PC-3 (cell line): ENCODE results near the gene APOBEC3G. TPM values are rescaled to one million over a fixed set of nuclear protein-coding genes. Genes with fewer than 3 reads are reported as not detected.
A peak's percentile ranks its signal among the peaks of the same experiment; 100 is the strongest.

Source experiments
- ATAC-seq: fragments of 200-7000 bp; cut with Tn5 transposase; 2 replicates; pipeline ENCODE4 v1.9.1; 2020; ENCODE audit warnings: mild to moderate bottlenecking, moderate library complexity
- BruUV-seq: library from RNA; stranded (reverse); fragments of 400-500 nt; replicated peaks from 2 replicates; lab custom pipeline; 2021; lab: Mats Ljungman, UMichigan
- CTCF ChIA-PET: fragments of 300-600 bp; sonication (Branson Sonifier 250); formaldehyde crosslinking; loops from one replicate; lab custom pipeline; 2022; ENCODE audit warnings: antibody characterized with exemption; lab: Charles Lee
- POLR2A ChIA-PET: fragments of 300-600 bp; sonication (Branson Sonifier 250); formaldehyde crosslinking; loops from one replicate; lab custom pipeline; 2022; ENCODE audit warnings: antibody characterized with exemption; ENCODE audit not compliant: unreplicated experiment; lab: Charles Lee
- DNase-seq: peaks from one replicate; pipeline ENCODE4 v3.0.0-alpha.2; 2015
- H2AFZ ChIP-seq: fragments of 300-600 bp; sonication (generic); 2 replicates; pipeline ENCODE4 v1.6.0; 2016; ENCODE audit warnings: antibody characterized with exemption, low read length
- H3F3A ChIP-seq: fragments of 300-600 bp; sonication (generic); one replicate; pipeline ENCODE4 v1.6.0; 2017; ENCODE audit warnings: antibody characterized with exemption, low read length, control low read depth, mild to moderate bottlenecking; ENCODE audit not compliant: unreplicated experiment
- H3K27ac ChIP-seq: fragments of 300-600 bp; sonication (generic); 2 replicates; pipeline ENCODE4 v1.5.1; 2016; ENCODE audit warnings: mild to moderate bottlenecking, low read length
- H3K27me3 ChIP-seq: fragments of 300-600 bp; sonication (generic); 2 replicates; pipeline ENCODE4 v1.6.1; 2016; ENCODE audit warnings: low read length, mixed read lengths
- H3K36me3 ChIP-seq: fragments of 300-600 bp; sonication (generic); 2 replicates; pipeline ENCODE4 v1.6.1; 2016; ENCODE audit warnings: low read depth, mixed run types, low read length, mixed read lengths
- H3K4me1 ChIP-seq: fragments of 300-600 bp; sonication (generic); 2 replicates; pipeline ENCODE4 v1.5.1; 2016; ENCODE audit warnings: low read length; ENCODE audit not compliant: insufficient read depth
- H3K4me2 ChIP-seq: fragments of 300-600 bp; sonication (generic); 2 replicates; pipeline ENCODE4 v1.6.0; 2016; ENCODE audit warnings: low read length
- H3K4me3 ChIP-seq: fragments of 300-600 bp; sonication (generic); 2 replicates; pipeline ENCODE4 v1.5.1; 2016; ENCODE audit warnings: mild to moderate bottlenecking, low read length, mixed read lengths
- H3K79me2 ChIP-seq: fragments of 300-600 bp; sonication (generic); 2 replicates; pipeline ENCODE4 v1.6.1; 2017; ENCODE audit warnings: low read length, mixed read lengths
- H3K9ac ChIP-seq: fragments of 300-600 bp; sonication (generic); 2 replicates; pipeline ENCODE4 v1.6.0; 2016; ENCODE audit warnings: mild to moderate bottlenecking, low read length
- H3K9me2 ChIP-seq: fragments of 300-600 bp; sonication (generic); replicated peaks from 2 replicates; pipeline ENCODE4 v1.6.1; 2016; ENCODE audit warnings: mixed run types, low read length, mixed read lengths
- H3K9me3 ChIP-seq: fragments of 300-600 bp; sonication (generic); 2 replicates; pipeline ENCODE4 v1.6.1; 2016; ENCODE audit warnings: low read length, mixed read lengths
- H4K20me1 ChIP-seq: fragments of 300-600 bp; sonication (generic); 2 replicates; pipeline ENCODE4 v1.6.1; 2016; ENCODE audit warnings: low read length, mixed read lengths
- CTCF ChIP-seq: fragments of 300-600 bp; sonication (generic); conservative IDR thresholded peaks from 2 replicates; pipeline ENCODE4 v1.5.1; 2017; ENCODE audit warnings: antibody characterized with exemption, low read depth, mild to moderate bottlenecking, low read length
- EZH2 ChIP-seq: fragments of 300-600 bp; sonication (generic); IDR thresholded peaks from one replicate; pipeline ENCODE4 v1.6.1; 2017; ENCODE audit warnings: antibody characterized with exemption, mild to moderate bottlenecking, low read length; ENCODE audit not compliant: unreplicated experiment
- EZH2phosphoT487 ChIP-seq: fragments of 300-600 bp; sonication (generic); IDR thresholded peaks from 2 replicates; pipeline ENCODE4 v1.6.1; 2018; ENCODE audit warnings: mild to moderate bottlenecking, antibody characterized with exemption, low read length, borderline replicate concordance
- intact Hi-C: fragments of 100-400 bp; cut with micrococcal nuclease; formaldehyde crosslinking; loops from 2 replicates; pipeline ENCODE4 v1.9.0; 2023
- total RNA-seq: library from RNA; depleted of rRNA; stranded (reverse); fragments of >200 nt; gene quantifications from 2 replicates; pipeline ENCODE4 v1.2.3, GENCODE V29; 2014

The APOBEC3G gene
- total RNA-seq, 1 experiment from 2014 or later: 4.4 TPM

- no peaks in the 10 kb centered on the region for H4K20me1 ChIP-seq
- intact Hi-C loops: no loop called here
- BruUV-seq: no TSS peak
- no peak overlapping the region for H3K4me2 ChIP-seq
- H3K4me3 ChIP-seq: no peak overlapping the region
- no peak for TF ChIP-seq EZH2
- no peak for TF ChIP-seq EZH2phosphoT487
- TF ChIP-seq CTCF: no peak
- no peaks in the 10 kb centered on the region for H3K9me2 ChIP-seq
- no peak overlapping the region for H3K9ac ChIP-seq
- H3K79me2 ChIP-seq: no peaks in the 10 kb centered on the region
- H3K36me3 ChIP-seq: no peaks in the 10 kb centered on the region
- ATAC-seq (no peak), DNase-seq (no peak)
- H3F3A ChIP-seq: no peaks in the 10 kb centered on the region
- H3K27ac ChIP-seq: no peak overlapping the region
- ChIA-PET CTCF (no interaction called here), POLR2A (no interaction called here)
- no peak overlapping the region for H2AFZ ChIP-seq
- H3K4me1 ChIP-seq: peaks cover 7% of the 10 kb centered on the region; the same call in 1 of the 2 replicates
- no peaks in the 10 kb centered on the region for H3K27me3 ChIP-seq
- H3K9me3 ChIP-seq: no peaks in the 10 kb centered on the region
Observed at GRCh38 chr22:39108487-39108886, 31.4 kb downstream of the APOBEC3G start.

- ATAC-seq (no peak), DNase-seq (no peak)
- peaks cover 7% of the 10 kb centered on the region; the same call in 1 of the 2 replicates for H3K4me1 ChIP-seq
- H4K20me1 ChIP-seq: no peaks in the 10 kb centered on the region
- ChIA-PET POLR2A (no interaction called here), CTCF (no interaction called here)
- no peak overlapping the region for H3K27ac ChIP-seq
- no peaks in the 10 kb centered on the region for H3K79me2 ChIP-seq
- no peak overlapping the region for H3K4me2 ChIP-seq
- H3K36me3 ChIP-seq: no peaks in the 10 kb centered on the region
- H3F3A ChIP-seq: no peaks in the 10 kb centered on the region
- no peaks in the 10 kb centered on the region for H3K27me3 ChIP-seq
- no TSS peak for BruUV-seq
- intact Hi-C loops: no loop called here
- H3K9me3 ChIP-seq: no peaks in the 10 kb centered on the region
- TF ChIP-seq EZH2phosphoT487: no peak
- TF ChIP-seq EZH2: no peak
- no peak for TF ChIP-seq CTCF
- no peak overlapping the region for H3K4me3 ChIP-seq
- no peak overlapping the region for H2AFZ ChIP-seq
- no peaks in the 10 kb centered on the region for H3K9me2 ChIP-seq
- H3K9ac ChIP-seq: no peak overlapping the region
Observed at GRCh38 chr22:39109361-39109760, 32.3 kb downstream of the APOBEC3G start.

- H3K27ac ChIP-seq: no peak overlapping the region
- H3K27me3 ChIP-seq: no peaks in the 10 kb centered on the region
- CTCF ChIA-PET: no interaction called here
- DNase-seq: peak; percentile 32
- H3K4me1 ChIP-seq: peaks cover 7% of the 10 kb centered on the region; the same call in 1 of the 2 replicates
- H3K9me2 ChIP-seq: no peaks in the 10 kb centered on the region
- no peak for ATAC-seq
- intact Hi-C loops: no loop called here
- H3K4me3 ChIP-seq: no peak overlapping the region
- H3K4me2 ChIP-seq: no peak overlapping the region
- no peaks in the 10 kb centered on the region for H4K20me1 ChIP-seq
- no peaks in the 10 kb centered on the region for H3F3A ChIP-seq
- no peak overlapping the region for H2AFZ ChIP-seq
- H3K36me3 ChIP-seq: no peaks in the 10 kb centered on the region
- no peaks in the 10 kb centered on the region for H3K9me3 ChIP-seq
- no peak overlapping the region for H3K9ac ChIP-seq
- POLR2A ChIA-PET: interaction anchor here (0.6 kb wide), 1 partner anchor 20 kb away, joined by 3 read pairs; no protein-coding TSS in a partner anchor
- TF ChIP-seq EZH2 (no peak), EZH2phosphoT487 (no peak), CTCF (no peak)
- no TSS peak for BruUV-seq
- H3K79me2 ChIP-seq: no peaks in the 10 kb centered on the region
Observed at GRCh38 chr22:39110631-39111561, 33.8 kb downstream of the APOBEC3G start.
